CD4-positive, alpha-beta T cell (primary cell): ENCODE measurements around the gene ZNF385C. TPM values are rescaled to one million over a fixed set of nuclear protein-coding genes. Genes with fewer than 3 reads are reported as not detected.

Experiments used
- ATAC-seq: fragments of 200-7000 bp; cut with Tn5 transposase; one replicate; pipeline ENCODE4 v1.10.0; 2022; ENCODE audit warnings: mild to moderate bottlenecking; ENCODE audit not compliant: poor library complexity
- CTCF ChIA-PET: fragments of 350-600 bp; sonication (Branson Sonifier 250); formaldehyde crosslinking; loops from one replicate; lab custom pipeline; 2021; ENCODE audit warnings: antibody characterized with exemption, inconsistent platforms; lab: Charles Lee
- POLR2A ChIA-PET: fragments of 350-600 bp; sonication (Branson Sonifier 250); formaldehyde crosslinking; loops from one replicate; lab custom pipeline; 2021; ENCODE audit warnings: antibody characterized with exemption, inconsistent platforms; lab: Charles Lee
- DNase-seq, 14 experiments: peaks; one replicate each; pipeline ENCODE4 v3.0.0-alpha.2; 2013 to 2020; ENCODE audit warnings: mixed read lengths in 2 of 14
- H3K27ac ChIP-seq, 2 donors: one replicate each; pipeline versions ENCODE4 v1.5.1 to v1.7.0; 2013; ENCODE audit warnings: low read length in 2 of 2, low read depth in 1 of 2, mild to moderate bottlenecking in 1 of 2
- H3K27me3 ChIP-seq, 2 experiments: 1 replicate in 1 of 2; 2 replicates in 1 of 2; pipeline versions ENCODE4 v1.6.1 to v1.7.0; 2013; ENCODE audit warnings: low read length in 2 of 2, control low read depth in 1 of 2, mild to moderate bottlenecking in 1 of 2, moderate library complexity in 1 of 2; ENCODE audit not compliant: insufficient read depth in 2 of 2, control insufficient read depth in 1 of 2
- H3K36me3 ChIP-seq: one replicate; pipeline ENCODE4 v1.6.1; 2013; ENCODE audit warnings: low read length, control low read depth; ENCODE audit not compliant: insufficient read depth
- H3K4me1 ChIP-seq: one replicate; pipeline ENCODE4 v1.6.1; 2013; ENCODE audit warnings: low read length, control low read depth; ENCODE audit not compliant: insufficient read depth
- H3K4me3 ChIP-seq: one replicate; pipeline ENCODE4 v1.5.1; 2013; ENCODE audit warnings: mild to moderate bottlenecking, low read length, moderate library complexity
- H3K9me3 ChIP-seq, 2 experiments: 1 replicate in 1 of 2; 2 replicates in 1 of 2; pipeline versions ENCODE4 v1.6.1 to v1.7.0; 2013; ENCODE audit warnings: low read length in 2 of 2, mild to moderate bottlenecking in 2 of 2, control low read depth in 1 of 2, moderate library complexity in 1 of 2; ENCODE audit not compliant: control insufficient read depth in 1 of 2, insufficient read depth in 1 of 2
- H3K27ac Mint-ChIP-seq: one replicate; pipeline ENCODE4 v1.8.0; 2020; ENCODE audit warnings: mixed read lengths
- H3K27me3 Mint-ChIP-seq: one replicate; pipeline ENCODE4 v1.8.0; 2021; ENCODE audit warnings: mixed read lengths
- H3K36me3 Mint-ChIP-seq: one replicate; pipeline ENCODE4 v1.8.0; 2021; ENCODE audit warnings: low read depth, mixed read lengths
- H3K4me1 Mint-ChIP-seq: one replicate; pipeline ENCODE4 v1.8.0; 2021; ENCODE audit warnings: low read depth, mixed read lengths
- H3K4me3 Mint-ChIP-seq: one replicate; pipeline ENCODE4 v1.8.0; 2020; ENCODE audit warnings: mild to moderate bottlenecking, mixed read lengths
- H3K9me3 Mint-ChIP-seq: one replicate; pipeline ENCODE4 v1.8.0; 2020; ENCODE audit warnings: mixed read lengths
- CTCF ChIP-seq: fragments of 200-600 bp; IDR thresholded peaks from one replicate; pipeline ENCODE4 v1.8.0; 2022; ENCODE audit warnings: antibody characterized with exemption, mild to moderate bottlenecking
- intact Hi-C, 2 experiments: fragments of 100-400 bp; cut with DNase I in 1 of 2; cut with micrococcal nuclease in 1 of 2; formaldehyde crosslinking; loops; one replicate each; pipeline versions ENCODE4 v1.15.1 to v1.9.0; 2023 to 2025; cut with DNase I, micrococcal nuclease
- total RNA-seq, 174 experiments: library from RNA in 2 of 174; stranded (reverse) in 2 of 174; gene quantifications; one replicate each; pipeline ENCODE4 v1.2.3 and lab custom pipeline; 2021 to 2026

Gene ZNF385C
- total RNA-seq, 2 experiments from 2014 or later, result 0.20 TPM; not detected in 1

- H3K36me3 ChIP-seq, result peaks cover 45% of the 10 kb centered on the region
- intact Hi-C loops, result no loop called here
- no peaks in the 10 kb centered on the region for H3K27me3 ChIP-seq
- Mint-ChIP-seq H3K36me3 (peaks cover 4% of the 10 kb centered on the region), H3K27me3 (no peaks in the 10 kb centered on the region), H3K4me1 (peaks cover 33% of the 10 kb centered on the region), H3K9me3 (no peaks in the 10 kb centered on the region), H3K4me3 (peak overlapping the region; percentile 83), H3K27ac (peak overlapping the region; percentile 81)
- H3K27ac ChIP-seq, result no peak overlapping the region
- H3K9me3 ChIP-seq, result no peaks in the 10 kb centered on the region
- H3K4me1 ChIP-seq, result peaks cover 42% of the 10 kb centered on the region
- ATAC-seq (no peak), DNase-seq (peak in 1 of 14 experiments; percentile 13)
- POLR2A ChIA-PET, result no interaction called here
- no peak for TF ChIP-seq CTCF
- CTCF ChIA-PET, result interaction anchor here (0.7 kb wide), 1 partner anchor 87 kb away, joined by 3 read pairs; the partner anchor contains the start of gene NKIRAS2
- H3K4me3 ChIP-seq, result peak overlapping the region; percentile 30
Observed at GRCh38 chr17:42107124-42107523, 8.9 kb upstream of the ZNF385C start.

- intact Hi-C loops, result no loop called here
- ChIA-PET POLR2A (interaction anchor here (0.7 kb wide), 1 partner anchor 1378 kb away, joined by 3 read pairs; the partner anchor contains the start of gene DHX8), CTCF (no interaction called here)
- H3K27ac Mint-ChIP-seq, result no peak overlapping the region
- H3K36me3 ChIP-seq, result peaks cover 43% of the 10 kb centered on the region
- H3K27me3 ChIP-seq, result no peaks in the 10 kb centered on the region
- peaks cover 4% of the 10 kb centered on the region for H3K36me3 Mint-ChIP-seq
- no peaks in the 10 kb centered on the region for H3K9me3 ChIP-seq
- ATAC-seq (no peak), DNase-seq (no peak)
- peaks cover 28% of the 10 kb centered on the region for H3K4me1 Mint-ChIP-seq
- no peaks in the 10 kb centered on the region for H3K9me3 Mint-ChIP-seq
- H3K4me1 ChIP-seq, result peaks cover 30% of the 10 kb centered on the region
- no peak overlapping the region for H3K4me3 ChIP-seq
- no peak for TF ChIP-seq CTCF
- H3K4me3 Mint-ChIP-seq, result peak overlapping the region; percentile 11
- H3K27ac ChIP-seq, result no peak overlapping the region
- no peaks in the 10 kb centered on the region for H3K27me3 Mint-ChIP-seq
Observed at GRCh38 chr17:42106009-42106408, 7.7 kb upstream of the ZNF385C start.

- peaks cover 19% of the 10 kb centered on the region for H3K4me1 ChIP-seq
- H3K27me3 ChIP-seq, result no peaks in the 10 kb centered on the region
- no peak overlapping the region for H3K27ac ChIP-seq
- H3K36me3 ChIP-seq, result peaks cover 37% of the 10 kb centered on the region
- ATAC-seq, result no peak
- no peaks in the 10 kb centered on the region for H3K9me3 ChIP-seq
- POLR2A ChIA-PET, result no interaction called here
- Mint-ChIP-seq H3K9me3 (no peaks in the 10 kb centered on the region), H3K4me3 (no peak overlapping the region), H3K36me3 (no peaks in the 10 kb centered on the region), H3K4me1 (peaks cover 15% of the 10 kb centered on the region), H3K27ac (no peak overlapping the region), H3K27me3 (no peaks in the 10 kb centered on the region)
- CTCF ChIA-PET, result no interaction called here
- DNase-seq, result no peak
- H3K4me3 ChIP-seq, result no peak overlapping the region
- TF ChIP-seq CTCF, result no peak
- intact Hi-C loops, result no loop called here
Observed at GRCh38 chr17:42104264-42104663, 6.0 kb upstream of the ZNF385C start.
